ENCODE results near the gene PRMT7.

Gene PRMT7

GRCh38 chr16:68309799-68310198 lies 1.0 kb upstream of the PRMT7 start:
- peak; percentile 47 for DNase-seq

GRCh38 chr16:68310437-68310773 lies 414 bp upstream of the PRMT7 start:
- DNase-seq: no peak

- DNase-seq: no peak
These were observed 2.3 kb downstream of the PRMT7 start for GRCh38 chr16:68313116-68313515.

- DNase-seq: peak; percentile 58
These were observed 8.5 kb downstream of the PRMT7 start for GRCh38 chr16:68319185-68319908.

GRCh38 chr16:68324336-68324735 lies 13.5 kb downstream of the PRMT7 start:
- DNase-seq: no peak

GRCh38 chr16:68324780-68325357 lies 14.1 kb downstream of the PRMT7 start:
- no peak for DNase-seq

GRCh38 chr16:68328151-68328859 lies 17.5 kb downstream of the PRMT7 start:
- peak; percentile 82 for DNase-seq

GRCh38 chr16:68328860-68329390 lies 18.1 kb downstream of the PRMT7 start:
- no peak for DNase-seq

GRCh38 chr16:68331879-68332410 lies 21.1 kb downstream of the PRMT7 start:
- DNase-seq: no peak

- peak; percentile 11 for DNase-seq
These were observed 21.7 kb downstream of the PRMT7 start for GRCh38 chr16:68332411-68333121.

GRCh38 chr16:68335175-68335574 lies 24.4 kb downstream of the PRMT7 start:
- DNase-seq: no peak

GRCh38 chr16:68338326-68339119 lies 27.7 kb downstream of the PRMT7 start:
- no peak for DNase-seq

- DNase-seq: no peak
These were observed 28.4 kb downstream of the PRMT7 start for GRCh38 chr16:68339214-68339613.

- no peak for DNase-seq
These were observed 31.8 kb downstream of the PRMT7 start for GRCh38 chr16:68342620-68343019.

- DNase-seq: no peak
These were observed 32.3 kb downstream of the PRMT7 start for GRCh38 chr16:68343137-68343536.

GRCh38 chr16:68344252-68344651 lies 33.4 kb downstream of the PRMT7 start:
- no peak for DNase-seq

- DNase-seq: no peak
These were observed 34.6 kb downstream of the PRMT7 start for GRCh38 chr16:68345351-68345810.

- no peak for DNase-seq
These were observed 35.3 kb downstream of the PRMT7 start for GRCh38 chr16:68345958-68346635.

- no peak for DNase-seq
These were observed 36.2 kb downstream of the PRMT7 start for GRCh38 chr16:68346892-68347480.

GRCh38 chr16:68347605-68348004 lies 36.8 kb downstream of the PRMT7 start:
- no peak for DNase-seq

All from activated CD4-positive, alpha-beta T cell treated with anti-CD3 and anti-CD28 coated beads, Interleukin-10, Interleukin-2, amounts not matched to agents 100 ng/mL and 50 ng/mL, durations not matched to agents 16 hours and 8 hours (primary cell).